ENCODE data around the gene TXN.

TXN gene

DNA sequence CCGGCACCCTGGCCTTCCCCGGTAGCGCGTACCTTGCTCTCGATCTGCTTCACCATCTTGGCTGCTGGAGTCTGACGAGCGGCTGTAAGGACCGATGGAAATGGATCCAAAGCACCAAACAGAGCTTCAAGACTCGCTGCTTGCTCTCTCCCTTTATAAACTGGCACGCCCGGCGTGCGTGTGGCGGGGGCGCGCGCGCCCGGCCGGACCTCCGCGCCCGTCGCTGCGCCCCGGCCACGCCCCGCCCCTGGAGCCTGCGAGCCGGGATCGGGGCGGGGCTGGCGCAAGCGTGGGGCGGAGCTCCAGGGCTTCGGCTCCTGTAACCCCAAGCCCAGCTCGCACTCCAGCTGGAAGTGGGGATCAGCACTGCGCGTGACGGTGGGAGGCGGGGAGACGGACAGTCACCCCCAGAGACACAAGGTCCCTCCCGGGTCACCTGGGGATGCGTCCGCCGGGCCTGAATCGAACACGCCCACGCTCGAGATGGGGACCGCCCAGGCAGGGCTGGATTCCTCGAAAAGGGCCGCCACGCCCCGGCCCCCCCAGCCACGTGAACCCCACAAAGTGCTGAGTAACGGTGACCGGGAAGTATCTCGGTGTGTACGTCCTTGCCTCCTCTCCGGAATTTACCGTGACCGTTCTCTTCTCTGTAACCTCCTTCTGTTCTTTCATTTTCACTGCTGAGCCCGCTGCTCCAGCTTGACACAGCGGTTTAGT, at the start of gene TXN:
TSS of gene TXN (minus strand) at position 128 of the 717 bp plus-strand sequence. CDS start at position 56, 72 bp downstream.
- DNase-seq (ENCODE audit: low spot score), result peak; percentile 88

DNA sequence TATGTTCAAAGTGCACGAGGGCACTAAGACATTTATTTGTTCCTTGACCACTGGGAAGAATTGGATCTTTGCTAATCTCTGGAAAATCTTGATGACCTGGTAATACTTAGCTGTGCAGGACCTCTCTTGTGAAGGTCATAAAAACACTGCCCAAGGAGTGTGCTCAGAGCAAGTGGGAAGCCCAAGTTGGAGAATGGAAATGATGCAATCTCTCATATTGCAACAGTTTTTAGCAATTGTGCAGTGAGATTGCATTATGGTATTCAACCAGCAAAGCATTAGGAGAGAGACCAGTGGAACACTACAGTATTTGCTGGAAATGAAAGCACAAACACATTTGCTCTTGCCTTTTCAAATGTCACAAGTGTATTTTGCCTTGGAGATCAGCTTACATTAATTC, 46.8 kb upstream of the TXN start:
- DNase-seq (ENCODE audit: low spot score), result no peak

DNA sequence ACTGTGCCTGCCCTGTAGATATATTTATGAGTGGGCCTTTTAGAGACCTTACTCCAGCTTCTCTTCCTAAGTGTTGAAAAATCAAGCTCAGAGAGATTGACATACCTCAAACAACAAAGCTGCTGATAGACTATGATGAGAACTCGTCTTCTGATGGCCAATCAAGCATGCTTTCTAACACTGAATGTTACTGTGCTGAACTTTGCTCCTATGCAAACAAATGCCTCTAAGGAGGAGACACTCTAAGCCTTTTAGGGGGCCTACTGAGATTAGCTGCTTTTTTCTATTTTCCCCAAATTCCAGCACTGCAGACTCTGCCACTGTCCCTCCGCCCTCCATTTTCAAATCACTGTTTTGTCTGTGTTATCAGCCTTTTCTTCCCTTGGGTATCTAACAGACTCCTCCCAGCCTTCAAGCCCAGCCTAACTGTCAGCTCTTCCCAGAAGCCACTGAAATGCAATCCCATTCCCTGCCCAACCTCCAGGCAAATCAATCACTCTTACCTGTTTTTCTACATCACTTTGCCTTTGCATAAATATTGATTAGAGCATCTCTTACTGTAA, 41.8 kb upstream of the TXN start:
- no peak for DNase-seq (ENCODE audit: low spot score)

DNA sequence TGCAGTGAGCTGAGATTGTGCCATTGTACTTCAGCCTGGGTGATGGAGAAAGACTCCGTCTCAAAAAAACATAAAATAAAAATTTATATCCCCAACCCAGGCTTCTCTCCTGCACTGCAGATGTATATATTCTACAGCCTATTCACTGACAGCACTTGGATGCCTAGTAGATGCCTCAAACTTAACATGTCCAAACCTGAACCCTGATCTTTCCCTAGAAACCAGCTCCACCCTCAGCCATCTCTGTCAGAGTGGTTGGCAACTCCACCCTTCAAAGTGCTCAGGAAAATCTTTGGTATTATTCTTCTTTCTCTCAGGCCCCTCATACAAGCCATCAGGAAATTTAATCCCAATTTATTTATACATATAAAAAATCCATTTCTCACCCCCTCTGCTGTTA, 36.9 kb upstream of the TXN start:
- no peak for DNase-seq (ENCODE audit: low spot score)

DNA sequence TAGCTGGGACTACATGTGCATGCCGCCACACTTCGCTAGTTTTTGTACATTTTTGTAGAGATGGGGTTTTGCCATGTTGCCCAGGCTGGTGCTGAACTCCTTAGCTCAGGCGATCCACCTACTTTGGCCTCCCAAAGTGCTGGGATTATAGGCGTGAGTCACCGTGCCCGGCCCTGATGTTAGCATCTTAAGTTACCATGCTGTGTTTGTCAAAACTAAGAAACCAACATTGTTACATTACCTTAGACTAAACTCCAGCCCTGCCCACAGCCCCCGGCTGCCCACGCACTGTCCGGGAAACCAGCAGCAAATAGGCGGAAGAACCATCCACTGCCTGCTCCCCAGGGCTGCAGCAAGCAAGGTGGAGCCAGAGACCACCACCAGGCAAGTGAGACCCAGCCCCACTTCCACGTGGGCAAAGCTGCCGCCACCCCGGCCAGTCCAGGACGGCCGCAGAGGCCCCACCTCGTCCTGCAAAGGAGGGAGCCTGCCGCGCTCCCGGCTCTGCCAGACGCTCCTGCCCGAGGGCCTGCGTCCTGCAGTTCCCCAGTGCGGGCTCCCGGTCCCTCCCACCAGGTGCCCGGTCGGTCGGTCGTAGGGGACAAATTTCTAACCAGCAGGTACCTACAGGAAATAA, 35.7 kb upstream of the TXN start:
- DNase-seq (ENCODE audit: low spot score), result no peak

DNA sequence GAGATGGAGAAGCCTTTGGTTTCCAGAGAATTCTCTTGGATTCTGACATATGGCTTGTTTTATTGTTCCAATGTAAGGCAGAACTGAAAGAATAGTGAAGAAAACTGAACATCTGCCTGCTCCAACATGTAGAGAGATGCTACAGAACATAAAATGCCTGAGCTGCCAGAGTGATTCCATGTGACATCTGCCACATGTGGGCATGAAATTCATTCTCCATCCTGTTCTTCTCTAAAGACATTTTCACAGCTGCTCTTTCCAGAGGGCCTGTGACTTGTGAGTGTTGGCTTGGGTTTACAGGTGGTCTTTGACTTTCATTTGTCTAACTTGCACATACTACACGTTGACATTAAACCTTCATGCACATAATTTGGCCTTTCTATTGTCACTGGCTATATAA, 33.7 kb upstream of the TXN start:
- DNase-seq (ENCODE audit: low spot score), result no peak

DNA sequence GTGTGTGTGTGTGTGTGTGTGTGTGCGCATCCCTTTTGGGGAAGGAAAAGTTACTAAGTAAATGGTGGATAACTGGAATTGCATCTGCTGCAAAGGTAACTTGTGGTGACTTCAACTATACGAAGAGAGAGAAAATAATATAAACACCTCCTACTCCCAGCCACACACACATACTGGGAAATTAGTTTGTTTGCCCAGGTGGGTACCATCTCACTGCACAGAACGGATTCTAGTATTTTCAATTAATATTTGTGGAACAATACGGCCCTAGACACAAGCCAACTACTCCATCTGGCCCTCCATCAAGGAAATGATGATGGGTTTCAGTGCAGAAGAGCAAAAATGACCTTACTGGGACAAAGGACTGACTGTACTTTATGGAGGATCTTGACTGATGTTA, 32.2 kb upstream of the TXN start:
- no peak for DNase-seq (ENCODE audit: low spot score)

DNA sequence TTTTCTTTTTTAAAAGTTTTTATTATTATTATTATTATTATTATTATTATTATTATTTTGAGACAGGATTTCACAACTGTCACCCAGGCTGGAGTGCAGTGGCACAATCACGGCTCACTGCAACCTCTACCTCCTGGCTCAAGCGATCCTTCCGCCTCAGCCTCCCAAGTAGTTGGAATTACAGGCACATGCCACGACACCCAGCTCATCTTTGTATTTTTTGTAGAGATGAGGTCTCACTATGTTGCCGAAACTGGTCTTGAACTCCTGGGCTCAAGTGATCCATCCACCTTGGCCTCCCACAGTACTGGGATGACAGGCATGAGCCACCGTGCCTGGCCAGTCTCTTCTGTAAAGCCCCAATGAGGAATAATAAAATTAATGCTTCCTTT, 31.0 kb upstream of the TXN start:
- no peak for DNase-seq (ENCODE audit: low spot score)

DNA sequence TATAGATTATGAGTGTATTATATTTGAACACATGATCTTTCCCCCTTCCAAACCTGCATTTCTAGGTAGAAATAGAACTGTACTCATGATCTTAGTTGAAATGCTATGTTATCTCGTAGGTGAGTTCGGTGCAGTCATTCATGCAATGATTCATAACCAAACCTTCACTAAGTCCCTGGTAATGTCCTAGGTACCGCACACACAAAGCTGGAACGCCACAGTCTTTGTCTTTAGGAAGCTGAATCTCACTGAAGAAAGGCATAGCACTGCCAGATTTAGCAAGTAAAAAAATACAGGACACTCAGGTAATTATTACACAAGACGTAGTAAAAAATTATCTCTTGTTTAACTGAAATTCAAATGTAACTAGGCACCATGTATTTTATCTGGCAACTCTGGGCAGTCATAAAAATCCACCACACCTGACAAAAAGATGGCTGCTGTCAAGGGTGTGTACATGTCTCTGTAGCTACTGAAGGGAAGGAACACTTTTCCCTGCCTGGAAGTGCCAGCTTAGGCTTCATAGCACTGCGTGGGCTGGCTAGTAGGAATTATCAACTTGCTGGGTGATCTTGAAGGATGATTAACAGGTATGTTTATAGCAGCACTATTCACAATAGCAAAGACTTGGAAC, 28.0 kb upstream of the TXN start:
- DNase-seq (ENCODE audit: low spot score), result no peak

DNA sequence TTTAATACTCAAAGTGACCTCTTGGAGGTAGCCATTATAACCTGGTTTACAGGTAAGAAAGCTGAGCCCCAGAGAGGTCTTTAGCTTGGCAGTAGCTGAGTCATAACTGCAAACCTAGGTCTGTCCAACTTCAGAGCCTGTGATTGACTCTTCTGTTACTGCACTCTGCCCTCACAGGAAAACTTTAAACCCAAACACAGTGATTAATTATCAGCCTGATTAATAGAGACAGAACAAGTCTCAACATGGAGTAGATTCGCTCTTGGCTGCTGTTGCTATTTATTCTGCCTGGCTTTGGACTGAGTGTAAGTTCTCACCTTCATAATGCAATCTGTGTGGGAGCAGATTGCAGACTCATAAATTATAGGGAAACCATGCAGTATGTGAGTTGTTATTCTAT, 27.4 kb upstream of the TXN start:
- no peak for DNase-seq (ENCODE audit: low spot score)

DNA sequence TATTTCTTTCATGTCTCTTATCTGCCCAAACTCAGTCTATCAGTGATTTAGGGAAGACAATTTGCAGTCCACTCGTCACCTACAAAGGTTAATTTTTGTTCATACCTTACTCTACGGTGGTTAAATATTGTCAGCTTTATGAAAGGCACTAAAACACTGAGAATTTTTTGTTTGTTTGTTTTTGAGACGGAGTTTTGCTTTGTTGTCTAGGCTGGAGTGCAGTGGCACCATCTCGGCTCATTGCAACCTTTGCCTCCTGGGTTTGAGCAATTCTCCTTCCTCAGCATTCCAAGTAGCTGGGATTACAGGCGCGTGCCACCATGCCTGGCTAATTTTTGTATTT, 26.4 kb upstream of the TXN start:
- DNase-seq (ENCODE audit: low spot score), result no peak

DNA sequence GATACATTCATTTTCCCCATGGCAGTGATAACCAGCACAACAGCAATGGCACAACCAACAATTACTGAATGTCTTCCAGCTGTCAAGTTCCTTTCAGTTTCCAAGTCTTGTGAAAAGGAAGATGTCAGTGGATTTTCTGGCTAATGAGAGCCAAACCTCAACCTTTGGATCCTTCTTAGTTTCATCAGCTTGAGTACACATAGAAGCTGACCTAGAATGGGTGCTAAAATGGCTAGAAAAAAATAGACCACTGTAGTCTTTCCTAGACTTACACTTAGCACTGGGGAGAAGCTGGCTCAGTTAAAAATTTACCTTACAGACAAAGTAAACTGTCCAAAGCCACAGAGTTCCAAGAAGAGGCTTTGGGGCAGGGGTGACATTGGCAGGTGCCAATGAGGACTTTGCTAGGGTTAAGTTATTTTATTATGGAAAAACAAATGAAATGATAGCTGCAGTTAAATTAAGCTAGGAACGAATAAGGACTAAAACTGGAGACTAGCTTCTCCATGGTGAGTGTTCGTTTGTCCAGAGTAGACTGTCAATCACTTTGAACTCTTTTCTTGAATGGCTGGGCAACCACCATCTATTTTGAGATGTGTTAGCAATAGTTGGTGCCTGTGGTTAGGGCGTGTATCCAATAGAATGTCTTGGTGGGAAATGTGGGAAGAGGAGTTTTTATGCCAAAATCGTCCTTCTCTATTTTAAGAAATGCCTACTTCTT, 25.9 kb upstream of the TXN start:
- peak; percentile 9 for DNase-seq (ENCODE audit: low spot score)

DNA sequence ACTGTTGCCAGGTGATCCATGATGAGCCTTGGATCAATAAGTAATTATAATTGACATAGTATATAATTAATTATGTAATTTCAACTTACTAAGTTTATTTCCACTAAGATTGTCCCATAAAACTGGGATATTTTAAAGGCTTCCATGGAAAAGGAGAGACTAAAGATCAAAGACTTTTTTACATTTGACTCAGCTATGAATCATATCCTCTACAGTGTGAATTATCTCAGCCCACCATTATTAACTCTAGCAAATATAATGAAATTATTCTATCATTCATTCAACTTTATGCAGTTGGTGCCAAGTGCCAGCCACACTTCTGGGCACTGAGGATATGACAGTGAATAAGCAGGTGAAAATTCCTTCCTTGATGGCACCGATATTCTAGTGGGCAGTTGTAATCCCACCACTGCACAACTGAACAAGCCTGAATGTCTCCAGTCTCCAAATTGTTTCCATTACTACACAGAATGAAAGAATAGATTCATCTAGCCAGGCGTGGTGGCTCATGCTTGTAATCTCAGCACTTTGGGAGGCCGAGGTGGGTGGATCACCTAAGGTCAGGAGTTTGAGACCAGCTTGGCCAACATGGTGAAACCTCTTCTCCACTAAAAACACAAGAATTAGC, 21.9 kb upstream of the TXN start:
- no peak for DNase-seq (ENCODE audit: low spot score)

DNA sequence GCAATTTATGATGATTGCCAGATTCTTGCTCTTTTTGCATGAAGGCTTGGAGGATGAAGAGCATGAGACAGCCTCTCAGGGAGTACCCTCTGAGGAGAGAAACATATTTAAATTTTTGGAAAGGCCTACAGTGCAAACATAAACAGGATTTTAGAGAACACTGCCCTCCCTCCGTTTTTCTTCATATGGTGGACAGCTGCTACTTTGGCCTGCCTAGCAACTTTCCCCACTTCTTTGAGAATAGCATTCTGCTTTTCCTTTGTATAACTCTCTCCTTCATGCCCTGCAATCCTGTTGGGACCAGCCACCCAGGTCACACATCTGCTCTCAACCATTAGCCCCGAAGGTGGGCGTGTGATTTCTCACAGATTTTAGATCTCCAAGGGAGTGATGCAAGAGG, 20.5 kb upstream of the TXN start:
- DNase-seq (ENCODE audit: low spot score), result no peak

DNA sequence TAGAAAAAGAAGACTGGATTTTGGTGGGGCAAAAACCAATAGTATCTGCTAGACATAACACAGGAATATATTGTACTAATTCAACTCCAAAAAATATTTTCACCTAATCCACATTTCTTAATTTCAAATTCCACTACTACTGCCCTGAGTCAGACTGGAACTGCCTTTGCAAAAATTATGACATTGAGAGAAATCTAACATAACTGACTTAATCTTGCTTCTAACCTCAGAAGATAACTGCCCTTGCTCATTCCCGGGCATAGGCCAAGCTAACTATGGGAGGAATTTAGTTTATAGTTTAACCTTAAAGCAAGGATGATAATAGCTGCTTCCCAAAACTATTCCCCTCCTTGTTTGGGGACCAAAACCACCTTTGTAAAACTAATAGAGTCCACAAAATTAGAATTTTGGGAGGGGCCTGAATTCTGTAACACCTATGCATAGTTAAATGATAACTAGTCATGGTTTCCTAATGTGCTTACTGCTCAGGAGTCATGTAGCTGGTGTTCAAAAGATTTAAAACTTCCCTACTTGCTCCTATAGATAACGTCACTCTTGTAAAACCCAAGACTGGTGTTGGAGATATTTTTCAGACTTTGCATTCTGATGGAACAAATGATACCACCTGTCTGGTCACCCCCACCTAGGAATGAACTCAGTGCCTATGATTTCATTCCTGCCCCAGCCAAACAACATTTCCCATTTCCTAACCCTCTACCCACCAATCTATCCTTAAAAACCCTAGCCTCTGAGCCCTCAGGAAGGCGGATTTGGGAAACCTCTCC, 14.1 kb upstream of the TXN start:
- no peak for DNase-seq (ENCODE audit: low spot score)

DNA sequence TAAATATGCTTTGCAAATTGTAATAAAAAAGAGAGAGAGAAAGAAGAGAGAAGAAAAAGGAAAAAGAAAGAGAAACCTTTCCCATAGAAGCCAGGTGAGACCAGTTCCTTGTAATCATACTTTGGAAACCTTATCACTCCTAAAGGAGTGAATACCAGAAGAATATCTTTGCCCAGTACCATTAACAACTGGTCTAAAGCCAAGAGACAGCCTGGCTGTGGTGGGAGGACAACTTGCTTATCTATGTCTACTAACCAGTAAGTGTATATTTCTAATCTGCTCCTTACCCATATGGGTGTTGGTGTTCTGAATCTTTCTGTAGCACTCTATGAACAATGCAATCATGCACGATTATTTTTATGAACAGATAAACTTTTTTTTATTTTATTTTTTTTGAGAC, 10.5 kb upstream of the TXN start:
- no peak for DNase-seq (ENCODE audit: low spot score)

DNA sequence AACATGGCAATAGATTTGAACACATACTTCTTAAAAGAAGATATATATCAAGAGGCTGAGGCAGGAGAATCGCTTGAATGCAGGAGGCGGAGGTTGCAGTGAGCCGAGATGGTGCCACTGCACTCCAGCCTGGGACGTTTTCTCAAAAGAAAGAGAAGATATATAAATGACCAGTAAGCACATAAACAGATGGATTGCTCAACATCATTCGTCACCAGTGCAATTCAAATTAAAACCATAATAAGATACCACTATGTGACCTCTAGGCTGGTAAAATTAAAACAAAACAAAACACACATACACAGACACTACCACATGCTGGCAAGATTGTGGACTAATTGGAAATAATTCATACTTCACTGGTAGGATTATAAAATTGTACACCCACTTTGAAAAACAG, 5.3 kb upstream of the TXN start:
- no peak for DNase-seq (ENCODE audit: low spot score)

DNA sequence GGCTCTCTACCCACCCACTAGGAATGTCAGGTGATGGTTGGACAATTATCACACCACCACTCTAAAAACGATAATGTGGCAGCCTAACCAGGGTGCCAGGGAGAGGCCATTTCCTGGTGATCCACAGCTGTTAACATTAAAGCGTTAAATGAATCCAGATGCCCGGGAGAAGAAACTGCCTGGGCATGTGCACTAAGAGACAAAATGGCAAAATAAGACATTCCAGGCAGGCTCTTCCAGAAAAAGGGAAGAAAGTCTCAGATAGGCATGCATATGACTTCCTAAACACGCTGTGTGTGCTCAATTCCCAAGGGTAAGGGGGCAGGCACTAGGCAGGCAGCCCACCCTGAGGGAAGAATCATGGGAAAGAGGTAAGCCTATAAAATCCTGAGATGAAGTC, 4.6 kb upstream of the TXN start:
- DNase-seq (ENCODE audit: low spot score), result no peak

DNA sequence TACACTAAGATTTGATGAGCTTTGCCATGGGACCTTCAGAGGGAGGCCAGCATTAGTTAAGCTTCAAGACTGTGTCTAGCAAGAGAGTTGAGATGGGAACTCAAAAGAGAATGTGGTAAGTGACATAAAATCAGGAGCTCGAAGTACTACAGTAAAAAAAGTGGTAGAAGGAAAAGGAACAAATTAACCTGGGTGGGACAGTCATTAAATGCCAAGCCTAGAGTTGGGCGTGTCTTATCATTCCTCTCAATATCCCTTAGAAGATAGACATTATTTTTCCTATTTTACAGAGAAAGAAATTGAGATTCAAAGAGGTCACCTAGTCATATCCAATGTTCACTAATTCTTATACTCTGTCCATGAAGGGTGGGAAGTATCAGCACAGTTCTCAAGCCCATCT, 3.3 kb upstream of the TXN start:
- no peak for DNase-seq (ENCODE audit: low spot score)

DNA sequence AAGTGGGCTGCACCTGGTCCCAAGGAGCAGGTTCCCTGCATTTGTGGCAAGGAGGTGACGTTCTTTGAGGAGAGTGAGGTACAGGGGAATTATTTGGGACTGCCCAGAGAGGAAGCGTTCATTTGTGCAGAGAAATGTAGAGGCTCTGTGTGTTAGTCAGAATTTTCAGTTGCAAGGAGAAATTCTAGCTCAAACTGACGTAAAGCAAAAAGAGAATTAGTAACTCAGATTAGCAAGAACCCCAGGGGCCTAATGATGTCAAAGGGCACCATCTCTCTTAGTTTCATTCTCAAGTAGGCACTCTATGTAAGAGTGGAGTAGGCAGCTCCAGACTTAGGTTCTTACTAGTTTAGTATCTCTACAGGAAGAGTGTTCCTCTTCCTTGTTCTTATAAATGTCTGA, 2.4 kb upstream of the TXN start:
- no peak for DNase-seq (ENCODE audit: low spot score)

DNA sequence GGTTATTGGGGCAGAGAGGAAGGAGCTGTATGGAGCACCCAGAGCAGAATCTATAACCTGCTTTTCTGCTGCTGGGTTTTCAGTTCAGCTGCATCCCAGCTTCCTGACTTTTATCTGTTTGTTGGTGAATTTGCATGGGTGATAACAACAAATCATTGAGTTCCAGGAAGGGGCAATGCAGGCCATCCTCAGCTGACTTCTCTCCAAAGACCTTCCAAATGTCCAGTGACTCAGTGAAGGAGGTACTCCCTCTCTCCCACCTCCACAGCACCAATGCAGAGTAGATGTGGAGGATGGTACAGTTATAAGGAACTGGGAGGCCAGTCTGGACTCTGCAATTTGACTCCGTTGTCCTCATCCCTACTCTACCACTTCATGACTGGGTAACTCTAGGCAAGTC, 1.6 kb upstream of the TXN start:
- DNase-seq (ENCODE audit: low spot score), result no peak
